ENCODE data around the gene BMPER.

DNA sequence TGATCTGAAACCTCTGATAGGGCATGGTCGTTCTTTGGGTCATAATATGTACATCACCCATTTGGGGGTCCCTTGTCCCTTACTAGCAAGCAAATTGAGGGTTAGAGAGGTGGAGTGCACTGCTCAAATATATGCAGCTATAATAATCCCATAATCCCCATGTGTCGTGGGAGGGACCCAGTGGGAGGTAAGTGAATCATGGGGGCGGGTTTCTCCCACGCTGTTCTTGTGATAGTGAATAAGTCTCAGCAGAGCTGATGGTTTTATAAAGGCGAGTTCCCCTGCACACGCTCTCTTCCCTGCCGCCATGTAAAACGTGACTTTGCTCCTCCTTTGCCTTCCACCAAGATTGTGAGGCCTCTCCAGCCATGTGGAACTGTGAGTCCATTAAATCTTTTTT lies 262.7 kb downstream of the BMPER start:
- TF ChIP-seq POLR2A (IDR thresholded peaks at IDR 0.05): no peak
- TF ChIP-seq, protein P1, sequence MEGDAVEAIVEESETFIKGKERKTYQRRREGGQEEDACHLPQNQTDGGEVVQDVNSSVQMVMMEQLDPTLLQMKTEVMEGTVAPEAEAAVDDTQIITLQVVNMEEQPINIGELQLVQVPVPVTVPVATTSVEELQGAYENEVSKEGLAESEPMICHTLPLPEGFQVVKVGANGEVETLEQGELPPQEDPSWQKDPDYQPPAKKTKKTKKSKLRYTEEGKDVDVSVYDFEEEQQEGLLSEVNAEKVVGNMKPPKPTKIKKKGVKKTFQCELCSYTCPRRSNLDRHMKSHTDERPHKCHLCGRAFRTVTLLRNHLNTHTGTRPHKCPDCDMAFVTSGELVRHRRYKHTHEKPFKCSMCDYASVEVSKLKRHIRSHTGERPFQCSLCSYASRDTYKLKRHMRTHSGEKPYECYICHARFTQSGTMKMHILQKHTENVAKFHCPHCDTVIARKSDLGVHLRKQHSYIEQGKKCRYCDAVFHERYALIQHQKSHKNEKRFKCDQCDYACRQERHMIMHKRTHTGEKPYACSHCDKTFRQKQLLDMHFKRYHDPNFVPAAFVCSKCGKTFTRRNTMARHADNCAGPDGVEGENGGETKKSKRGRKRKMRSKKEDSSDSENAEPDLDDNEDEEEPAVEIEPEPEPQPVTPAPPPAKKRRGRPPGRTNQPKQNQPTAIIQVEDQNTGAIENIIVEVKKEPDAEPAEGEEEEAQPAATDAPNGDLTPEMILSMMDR (IDR thresholded peaks at IDR 0.05): no peak

Measured in lower leg skin (tissue), 3 donors.